IMR-90 (cell line): ENCODE measurements around the gene EIF4E3. TPM values are rescaled to one million over a fixed set of nuclear protein-coding genes. Genes with fewer than 3 reads are reported as not detected.

ENCODE experiments used
- ATAC-seq: fragments of 200-7000 bp; cut with Tn5 transposase; 2 replicates; pipeline ENCODE4 v1.9.1; 2020; ENCODE audit warnings: low read depth, mild to moderate bottlenecking, moderate library complexity
- BruUV-seq: library from RNA; stranded (reverse); fragments of 400-500 nt; replicated peaks from 2 replicates; lab custom pipeline; 2021; lab: Mats Ljungman, UMichigan
- CTCF ChIA-PET: fragments of 300-600 bp; formaldehyde crosslinking; extraction: SDS; loops from one replicate; lab custom pipeline; 2021; ENCODE audit warnings: antibody characterized with exemption; lab: Yijun Ruan, JAX
- POLR2A ChIA-PET: fragments of 300-600 bp; sonication (Branson Sonifier 250); formaldehyde crosslinking; loops from one replicate; lab custom pipeline; 2022; ENCODE audit warnings: antibody characterized with exemption; ENCODE audit not compliant: unreplicated experiment; lab: Charles Lee
- DNase-seq: peaks from one replicate; pipeline ENCODE4 v3.0.0; 2013
- H2AFZ ChIP-seq: replicated peaks from 2 replicates; pipeline ENCODE3; 2013; ENCODE audit warnings: low read length, mild to moderate bottlenecking; ENCODE audit not compliant: poor library complexity
- H2AK5ac ChIP-seq: 2 replicates; pipeline ENCODE4 v1.6.1; 2013; ENCODE audit warnings: low read depth, low read length, inconsistent platforms
- H2AK9ac ChIP-seq: replicated peaks from 2 replicates; pipeline ENCODE3; 2013; ENCODE audit warnings: mild to moderate bottlenecking, low read depth, low read length, moderate library complexity; ENCODE audit not compliant: poor library complexity
- H2BK120ac ChIP-seq: 2 replicates; pipeline ENCODE4 v1.6.1; 2013; ENCODE audit warnings: low read depth, low read length, inconsistent platforms
- H2BK15ac ChIP-seq: 3 replicates; pipeline ENCODE4 v1.6.1; 2013; ENCODE audit warnings: low read depth, low read length, inconsistent platforms
- H2BK20ac ChIP-seq: 2 replicates; pipeline ENCODE4 v1.6.1; 2013; ENCODE audit warnings: low read depth, mild to moderate bottlenecking, inconsistent platforms, low read length, moderate library complexity
- H2BK5ac ChIP-seq: 2 replicates; pipeline ENCODE4 v1.6.1; 2013; ENCODE audit warnings: mild to moderate bottlenecking, low read depth, low read length, inconsistent platforms; ENCODE audit not compliant: poor library complexity, severe bottlenecking
- H3K14ac ChIP-seq: replicated peaks from 2 replicates; pipeline ENCODE4 v1.6.1; 2013; ENCODE audit warnings: low read depth, low read length, inconsistent platforms
- H3K18ac ChIP-seq: 2 replicates; pipeline ENCODE4 v1.6.1; 2013; ENCODE audit warnings: low read depth, low read length, control low read depth
- H3K23ac ChIP-seq: 2 replicates; pipeline ENCODE4 v1.6.1; 2013; ENCODE audit warnings: low read depth, low read length, inconsistent platforms
- H3K27ac ChIP-seq: 2 replicates; pipeline ENCODE4 v1.5.1; 2013; ENCODE audit warnings: mild to moderate bottlenecking, control low read depth, low read length; ENCODE audit not compliant: insufficient read depth
- H3K27me3 ChIP-seq: 2 replicates; pipeline ENCODE4 v1.6.1; 2013; ENCODE audit warnings: low read length; ENCODE audit not compliant: control insufficient read depth, insufficient read depth
- H3K36me3 ChIP-seq: 2 replicates; pipeline ENCODE4 v1.6.1; 2013; ENCODE audit warnings: low read length, mixed read lengths; ENCODE audit not compliant: control insufficient read depth, insufficient read depth
- H3K4ac ChIP-seq: 2 replicates; pipeline ENCODE4 v1.6.1; 2013; ENCODE audit warnings: low read depth, low read length, inconsistent platforms
- H3K4me1 ChIP-seq: 2 replicates; pipeline ENCODE4 v1.6.1; 2013; ENCODE audit warnings: low read length, mixed read lengths; ENCODE audit not compliant: control insufficient read depth, insufficient read depth
- H3K4me2 ChIP-seq: 2 replicates; pipeline ENCODE4 v1.6.1; 2013; ENCODE audit warnings: low read depth, mild to moderate bottlenecking, control low read depth, low read length, moderate library complexity
- H3K4me3 ChIP-seq: 2 replicates; pipeline ENCODE4 v1.5.1; 2013; ENCODE audit warnings: low read depth, mild to moderate bottlenecking, control low read depth, low read length, moderate library complexity; ENCODE audit not compliant: insufficient read depth
- H3K56ac ChIP-seq: 2 replicates; pipeline ENCODE4 v1.6.1; 2013; ENCODE audit warnings: low read length, inconsistent platforms; ENCODE audit not compliant: insufficient read depth; ENCODE audit errors: extremely low read depth
- H3K79me1 ChIP-seq, 2 experiments: 2 replicates each; pipeline ENCODE4 v1.6.1; 2013; ENCODE audit warnings: low read length in 2 of 2, inconsistent platforms in 1 of 2, low read depth in 1 of 2
- H3K9ac ChIP-seq: 2 replicates; pipeline ENCODE4 v1.6.1; 2013; ENCODE audit warnings: low read depth, low read length, control low read depth
- H3K9me1 ChIP-seq: 2 replicates; pipeline ENCODE4 v1.6.1; 2013; ENCODE audit warnings: low read length, inconsistent platforms; ENCODE audit not compliant: insufficient read depth
- H3K9me3 ChIP-seq: 2 replicates; pipeline ENCODE4 v1.6.1; 2013; ENCODE audit warnings: low read length; ENCODE audit not compliant: control insufficient read depth, insufficient read depth
- H4K20me1 ChIP-seq: 2 replicates; pipeline ENCODE4 v1.6.1; 2013; ENCODE audit warnings: low read length, inconsistent platforms; ENCODE audit not compliant: insufficient read depth
- H4K5ac ChIP-seq: 2 replicates; pipeline ENCODE4 v1.6.1; 2013; ENCODE audit warnings: mild to moderate bottlenecking, low read depth, low read length, control low read depth
- H4K8ac ChIP-seq, 2 experiments: 2 replicates each; pipeline ENCODE4 v1.6.1; 2013; ENCODE audit warnings: low read depth in 2 of 2, low read length in 2 of 2, control low read depth in 1 of 2, inconsistent platforms in 1 of 2
- H4K91ac ChIP-seq: 2 replicates; pipeline ENCODE4 v1.6.1; 2013; ENCODE audit warnings: low read depth, low read length, inconsistent platforms; ENCODE audit not compliant: insufficient read depth
- CEBPB ChIP-seq: IDR thresholded peaks from 2 replicates; pipeline ENCODE4 v1.6.1; 2012; ENCODE audit warnings: low read depth, low read length, improper control_type of control experiment
- MAZ ChIP-seq: IDR thresholded peaks from 2 replicates; pipeline ENCODE4 v1.6.1; 2012; ENCODE audit warnings: low read depth, mild to moderate bottlenecking, low read length, improper control_type of control experiment, moderate library complexity, borderline replicate concordance
- RAD21 ChIP-seq: IDR thresholded peaks from 2 replicates; pipeline ENCODE4 v1.6.1; 2012; ENCODE audit warnings: low read length, improper control_type of control experiment
- RCOR1 ChIP-seq: IDR thresholded peaks from 2 replicates; pipeline ENCODE4 v1.6.1; 2012; ENCODE audit warnings: mild to moderate bottlenecking, low read length, improper control_type of control experiment; ENCODE audit not compliant: insufficient replicate concordance
- RFX5 ChIP-seq: IDR thresholded peaks from 2 replicates; pipeline ENCODE4 v1.8.0; 2012; ENCODE audit warnings: low read depth, mild to moderate bottlenecking, low read length, moderate library complexity
- SMC3 ChIP-seq: fragments of 150-350 bp; IDR thresholded peaks from 2 replicates; pipeline ENCODE4 v1.6.1; 2016; ENCODE audit warnings: low read depth, mild to moderate bottlenecking, antibody characterized with exemption, low read length, moderate library complexity
- WGBS, 2 experiments: methylation state at CpG; one replicate each; pipeline versions ENCODE4 v1.1.5 to v1.1.7; 2013; ENCODE audit warnings: missing lambda C conversion rate in 2 of 2; ENCODE audit not compliant: insufficient read length in 1 of 2; ENCODE audit errors: extremely low coverage in 2 of 2; 5-methylcytosine and 5-hydroxymethylcytosine counted together
- dilution Hi-C: fragments of 300-500 bp; cut with HindIII; formaldehyde crosslinking; loops from one replicate; pipeline ENCODE4 v1.14.3; 2018; ENCODE audit warnings: low sequenced_read_pairs; ENCODE audit not compliant: unreplicated experiment
- in situ Hi-C: fragments of 300-500 bp; cut with MboI; formaldehyde crosslinking; loops from 3 replicates; pipeline ENCODE4 v1.14.3; 2019; ENCODE audit warnings: low sequenced_read_pairs, inconsistent platforms, mixed read lengths
- intact Hi-C: fragments of 100-400 bp; cut with micrococcal nuclease; formaldehyde crosslinking; loops from 2 replicates; pipeline ENCODE4 v1.10.0; 2022
- polyA plus RNA-seq, 3 experiments: library from polyadenylated mRNA; depleted of rRNA; stranded (reverse); fragments of >200 nt; gene quantifications; 2 replicates each; pipeline ENCODE4 v1.2.3, GENCODE V29; 2012; ENCODE audit warnings: low replicate concordance in 1 of 3
- total RNA-seq: library from RNA; depleted of rRNA; stranded (reverse); fragments of >200 nt; gene quantifications from 2 replicates; pipeline ENCODE4 v1.2.3, GENCODE V29; 2012
- TF ChIP-seq, protein P1 (sequence below): conservative IDR thresholded peaks from 2 replicates; pipeline ENCODE4 v1.5.1; 2012; ENCODE audit warnings: mild to moderate bottlenecking, low read depth, low read length, improper control_type of control experiment

EIF4E3 gene
- total and polyA plus RNA-seq, 2 of the 4 experiments (the other 2 are of a cell fraction), result 0.72 to 1.1 TPM

DNA sequence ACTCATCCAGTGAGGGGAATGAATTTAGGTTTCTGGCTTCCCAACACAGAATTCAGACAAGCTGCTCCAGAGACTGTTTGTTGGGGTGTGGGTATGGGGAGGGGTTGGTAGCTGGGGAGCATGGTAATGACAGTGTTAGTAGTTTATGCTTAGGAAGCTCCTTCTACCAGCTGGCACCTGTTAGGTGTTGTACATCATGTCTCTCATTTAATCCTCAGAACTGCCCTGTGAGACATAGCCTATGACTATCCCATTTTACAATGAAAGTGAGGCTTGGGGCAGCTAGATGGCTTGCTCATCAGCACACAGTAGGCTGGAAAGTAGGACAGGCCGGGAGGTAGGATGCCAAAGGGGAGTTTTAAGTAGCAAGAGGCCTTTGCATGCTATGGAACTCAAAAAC is 2.5 kb downstream of the EIF4E3 start:
- no peak overlapping the region for H4K8ac ChIP-seq
- no peak overlapping the region for H3K23ac ChIP-seq
- peaks cover 57% of the 10 kb centered on the region for H3K27me3 ChIP-seq
- H3K36me3 ChIP-seq, result no peaks in the 10 kb centered on the region
- no peak overlapping the region for H3K4me2 ChIP-seq
- DNase-seq (no peak), ATAC-seq (no peak)
- H2AK9ac ChIP-seq, result no peak overlapping the region
- no peak overlapping the region for H3K9ac ChIP-seq
- H2BK5ac ChIP-seq, result no peak overlapping the region
- H2BK120ac ChIP-seq, result no peak overlapping the region
- H2AFZ ChIP-seq, result no peak overlapping the region
- WGBS, 2 experiments, result no CpG with 5 or more reads among the region's 1 CpG
- intact Hi-C loops, result no loop called here
- no peak overlapping the region for H3K4me3 ChIP-seq
- H4K20me1 ChIP-seq, result no peaks in the 10 kb centered on the region
- H2AK5ac ChIP-seq, result no peak overlapping the region
- CTCF ChIA-PET, result no interaction called here
- H2BK15ac ChIP-seq, result no peak overlapping the region
- in situ Hi-C loops, result loop anchor here (5.0 to 10.0 kb wide), 2 partner anchors 1100 to 1352 kb away; no protein-coding TSS in a partner anchor
- no TSS peak for BruUV-seq
- H4K91ac ChIP-seq, result no peak overlapping the region
- POLR2A ChIA-PET, result no interaction called here
- TF ChIP-seq RCOR1 (no peak), MAZ (no peak), RAD21 (no peak), SMC3 (no peak), CEBPB (no peak), RFX5 (no peak)
- TF ChIP-seq, protein P1, sequence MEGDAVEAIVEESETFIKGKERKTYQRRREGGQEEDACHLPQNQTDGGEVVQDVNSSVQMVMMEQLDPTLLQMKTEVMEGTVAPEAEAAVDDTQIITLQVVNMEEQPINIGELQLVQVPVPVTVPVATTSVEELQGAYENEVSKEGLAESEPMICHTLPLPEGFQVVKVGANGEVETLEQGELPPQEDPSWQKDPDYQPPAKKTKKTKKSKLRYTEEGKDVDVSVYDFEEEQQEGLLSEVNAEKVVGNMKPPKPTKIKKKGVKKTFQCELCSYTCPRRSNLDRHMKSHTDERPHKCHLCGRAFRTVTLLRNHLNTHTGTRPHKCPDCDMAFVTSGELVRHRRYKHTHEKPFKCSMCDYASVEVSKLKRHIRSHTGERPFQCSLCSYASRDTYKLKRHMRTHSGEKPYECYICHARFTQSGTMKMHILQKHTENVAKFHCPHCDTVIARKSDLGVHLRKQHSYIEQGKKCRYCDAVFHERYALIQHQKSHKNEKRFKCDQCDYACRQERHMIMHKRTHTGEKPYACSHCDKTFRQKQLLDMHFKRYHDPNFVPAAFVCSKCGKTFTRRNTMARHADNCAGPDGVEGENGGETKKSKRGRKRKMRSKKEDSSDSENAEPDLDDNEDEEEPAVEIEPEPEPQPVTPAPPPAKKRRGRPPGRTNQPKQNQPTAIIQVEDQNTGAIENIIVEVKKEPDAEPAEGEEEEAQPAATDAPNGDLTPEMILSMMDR, result no peak
- dilution Hi-C loops, result no loop called here
- H3K4me1 ChIP-seq, result peaks cover 2% of the 10 kb centered on the region; the same call in 1 of the 2 replicates
- H3K9me3 ChIP-seq, result no peaks in the 10 kb centered on the region
- H2BK20ac ChIP-seq, result no peak overlapping the region
- H3K9me1 ChIP-seq, result no peaks in the 10 kb centered on the region; the same call in 1 of the 2 replicates
- H3K27ac ChIP-seq, result no peak overlapping the region
- no peaks in the 10 kb centered on the region for H3K79me1 ChIP-seq
- H3K14ac ChIP-seq, result no peak overlapping the region
- no peak overlapping the region for H3K18ac ChIP-seq
- no peak overlapping the region for H3K4ac ChIP-seq
- H4K5ac ChIP-seq, result no peak overlapping the region
- H3K56ac ChIP-seq, result no peak overlapping the region
